HepG2 (cell line): ENCODE data around the gene CCDC167. TPM values are rescaled to one million over a fixed set of nuclear protein-coding genes. Genes with fewer than 3 reads are reported as not detected.

ENCODE experiments used
- ATAC-seq: fragments of 200-7000 bp; cut with Tn5 transposase; 3 replicates; pipeline ENCODE4 v1.9.1; 2020; ENCODE audit warnings: mild to moderate bottlenecking, moderate library complexity
- BruUV-seq: library from RNA; stranded (reverse); fragments of 400-500 nt; replicated peaks from 2 replicates; lab custom pipeline; 2021; lab: Mats Ljungman, UMichigan
- CTCF ChIA-PET: fragments of 300-600 bp; formaldehyde crosslinking; extraction: SDS; loops from one replicate; lab custom pipeline; 2021; ENCODE audit warnings: low total read pairs, inconsistent platforms, low intra/inter-chr PET ratio; lab: Yijun Ruan, JAX
- POLR2A ChIA-PET: fragments of 350-600 bp; sonication (Branson Sonifier 250); formaldehyde crosslinking; loops from one replicate; lab custom pipeline; 2020; ENCODE audit warnings: antibody characterized with exemption, inconsistent platforms; lab: Yijun Ruan, JAX
- DNase-seq: peaks from one replicate; pipeline ENCODE4 v3.0.0-alpha.2; 2015; ENCODE audit warnings: low spot score
- FAIRE-seq: peaks from 3 replicates; lab custom pipeline; 2011; peaks lifted over from hg19 to GRCh38; lab: Jason Lieb, UNC
- H2AFZ ChIP-seq: one replicate; pipeline ENCODE4 v1.6.1; 2011; ENCODE audit warnings: low read length, inconsistent platforms
- H3K27ac ChIP-seq: fragments of 300-600 bp; 3 replicates; pipeline ENCODE4 v1.8.0; 2011; ENCODE audit warnings: mixed run types, mild to moderate bottlenecking, mixed read lengths, low read length, inconsistent platforms; ENCODE audit not compliant: insufficient read depth; ENCODE audit errors: extremely low read length
- H3K27me3 ChIP-seq, 2 experiments: fragments of 200-600 bp in 1 of 2; 2 replicates in 1 of 2; 3 replicates in 1 of 2; pipeline versions ENCODE4 v1.6.0 to v1.8.0; 2011; ENCODE audit warnings: low read length in 2 of 2, mild to moderate bottlenecking in 2 of 2, moderate library complexity in 2 of 2, inconsistent platforms in 1 of 2; ENCODE audit not compliant: insufficient read depth in 2 of 2, control insufficient read depth in 1 of 2
- H3K36me3 ChIP-seq, 2 experiments: fragments of 200-600 bp in 1 of 2; replicated peaks in 1 of 2; 2 replicates in 1 of 2; 3 replicates in 1 of 2; pipeline versions ENCODE4 v1.5.1 to v1.8.0; 2011; ENCODE audit warnings: low read length in 2 of 2, inconsistent platforms in 1 of 2; ENCODE audit not compliant: insufficient read depth in 2 of 2, control insufficient read depth in 1 of 2
- H3K4me1 ChIP-seq: 2 replicates; pipeline ENCODE4 v1.5.1; 2012; ENCODE audit warnings: low read length, inconsistent platforms; ENCODE audit not compliant: insufficient read depth
- H3K4me2 ChIP-seq: 2 replicates; pipeline ENCODE4 v1.6.0; 2011; ENCODE audit warnings: low read depth, low read length, inconsistent platforms
- H3K4me3 ChIP-seq, 3 experiments: fragments of 200-600 bp in 1 of 3; sonication (generic), shearing (Covaris generic) in 1 of 3; replicated peaks in 1 of 3; 2 replicates each; pipeline ENCODE4 v1.5.1; 2011 to 2016; ENCODE audit warnings: low read length in 3 of 3, inconsistent platforms in 2 of 3, low read depth in 2 of 3, mild to moderate bottlenecking in 2 of 3, control low read depth in 1 of 3, mixed read lengths in 1 of 3; ENCODE audit not compliant: insufficient read depth in 1 of 3
- H3K79me2 ChIP-seq: one replicate; pipeline ENCODE4 v1.6.1; 2011; ENCODE audit warnings: low read length, inconsistent platforms; ENCODE audit not compliant: insufficient read depth
- H3K9ac ChIP-seq: 2 replicates; pipeline ENCODE4 v1.6.0; 2011; ENCODE audit warnings: mild to moderate bottlenecking, low read depth, low read length, inconsistent platforms; ENCODE audit not compliant: insufficient read depth
- H3K9me3 ChIP-seq: 2 replicates; pipeline ENCODE4 v1.5.1; 2012; ENCODE audit warnings: mild to moderate bottlenecking, low read length
- H4K20me1 ChIP-seq: 2 replicates; pipeline ENCODE4 v1.6.0; 2011; ENCODE audit warnings: inconsistent platforms, mild to moderate bottlenecking, low read length, moderate library complexity; ENCODE audit not compliant: insufficient read depth
- DR1 ChIP-seq: sonication (generic); formaldehyde crosslinking; IDR thresholded peaks from 2 replicates; pipeline ENCODE4 v1.8.0; 2021; ENCODE audit warnings: mild to moderate bottlenecking, missing genetic modification reagents, inconsistent platforms
- MED13 ChIP-seq: sonication (generic); formaldehyde crosslinking; IDR thresholded peaks from 2 replicates; pipeline ENCODE4 v1.5.0; 2020; ENCODE audit warnings: missing genetic modification reagents
- NFIC ChIP-seq: IDR thresholded peaks from 2 replicates; pipeline ENCODE4 v1.6.1; 2012; ENCODE audit warnings: mild to moderate bottlenecking, low read length, inconsistent platforms
- REXO4 ChIP-seq: sonication (generic); formaldehyde crosslinking; IDR thresholded peaks from 2 replicates; pipeline ENCODE4 v1.8.0; 2022; ENCODE audit warnings: missing genetic modification reagents, mild to moderate bottlenecking, borderline replicate concordance
- SALL2 ChIP-seq: sonication (generic); formaldehyde crosslinking; IDR thresholded peaks from 2 replicates; pipeline ENCODE4 v1.8.1; 2023; ENCODE audit warnings: mild to moderate bottlenecking, missing genetic modification reagents, inconsistent platforms
- THAP11 ChIP-seq: IDR thresholded peaks from 2 replicates; pipeline ENCODE4 v1.6.1; 2016; ENCODE audit warnings: missing biosample characterization, missing genetic modification reagents
- ZBTB10 ChIP-seq: sonication (generic); formaldehyde crosslinking; IDR thresholded peaks from 2 replicates; pipeline ENCODE4 v1.4.0; 2020; ENCODE audit warnings: missing genetic modification reagents, borderline replicate concordance
- ZNF121 ChIP-seq: sonication (generic); formaldehyde crosslinking; IDR thresholded peaks from 2 replicates; pipeline ENCODE4 v1.5.0; 2020; ENCODE audit warnings: mild to moderate bottlenecking, missing genetic modification reagents
- ZNF34 ChIP-seq: sonication (generic); formaldehyde crosslinking; IDR thresholded peaks from 2 replicates; pipeline ENCODE4 v1.4.0; 2020; ENCODE audit warnings: mild to moderate bottlenecking, missing genetic modification reagents, borderline replicate concordance
- ZNF503 ChIP-seq: sonication (generic); formaldehyde crosslinking; IDR thresholded peaks from 2 replicates; pipeline ENCODE4 v1.4.0; 2020; ENCODE audit warnings: missing genetic modification reagents
- ZNF558 ChIP-seq: sonication (generic); formaldehyde crosslinking; IDR thresholded peaks from 2 replicates; pipeline ENCODE4 v1.9.0; 2022; ENCODE audit warnings: mild to moderate bottlenecking, missing genetic modification reagents, borderline replicate concordance
- ZNF562 ChIP-seq: sonication (generic); formaldehyde crosslinking; IDR thresholded peaks from 2 replicates; pipeline ENCODE4 v1.8.0; 2022; ENCODE audit warnings: missing genetic modification reagents, borderline replicate concordance
- ZNF605 ChIP-seq: sonication (generic); formaldehyde crosslinking; IDR thresholded peaks from 2 replicates; pipeline ENCODE4 v1.8.0; 2022; ENCODE audit warnings: mild to moderate bottlenecking, missing genetic modification reagents
- ZNF644 ChIP-seq: IDR thresholded peaks from 2 replicates; pipeline ENCODE4 v1.6.1; 2016; ENCODE audit warnings: low read depth
- WGBS: methylation state at CpG from one replicate; pipeline ENCODE4 v1.1.6; 2017; ENCODE audit warnings: low lambda C conversion rate; 5-methylcytosine and 5-hydroxymethylcytosine counted together
- in situ Hi-C: cut with HindIII; loops from 2 replicates; pipeline ENCODE4 v1.10.0; 2017; ENCODE audit warnings: low pct_unique_long_range_greater_than_20kb; ENCODE audit not compliant: extremely low pct_ligation_motif_present
- intact Hi-C: fragments of 100-400 bp; cut with micrococcal nuclease; formaldehyde crosslinking; loops from one replicate; pipeline ENCODE4 v1.10.0; 2022; ENCODE audit not compliant: unreplicated experiment
- polyA plus RNA-seq, 8 experiments: library from polyadenylated mRNA; depleted of rRNA in 3 of 8; stranded (reverse) in 7 of 8; unstranded in 1 of 8; fragments of >200 nt; fragmentation: Illumina TruSeq in 4 of 8; extraction: Trizol in 4 of 8; gene quantifications; 2 replicates each; pipeline versions ENCODE4 v1.2.1 to v1.2.3, GENCODE V29; 2011 to 2016; ENCODE audit warnings: low read depth in 4 of 8, missing spikeins in 1 of 8, mixed read lengths in 1 of 8; ENCODE audit not compliant: insufficient read depth in 1 of 8
- total RNA-seq, 5 experiments: library from RNA; depleted of rRNA; stranded (reverse); fragments of >200 nt; fragmentation: Illumina TruSeq; extraction: Trizol; gene quantifications; 2 replicates each; pipeline ENCODE4 v1.2.3, GENCODE V29; 2016; ENCODE audit warnings: low read depth in 1 of 5
- TF ChIP-seq, protein P1 (sequence below): sonication (generic); formaldehyde crosslinking; IDR thresholded peaks from 2 replicates; pipeline ENCODE4 v1.5.0; 2020; ENCODE audit warnings: missing genetic modification reagents
- TF ChIP-seq, protein P2 (sequence below): sonication (generic); formaldehyde crosslinking; IDR thresholded peaks from 2 replicates; pipeline ENCODE4 v1.5.0; 2020; ENCODE audit warnings: missing genetic modification reagents
- TF ChIP-seq, protein P3 (sequence below): conservative IDR thresholded peaks from 2 replicates; pipeline ENCODE4 v1.6.1; 2018; ENCODE audit warnings: missing genetic modification reagents

The CCDC167 gene
- total and polyA plus RNA-seq, 2 of the 13 experiments (the other 11 are each of a cell fraction or from before 2014, with no cell fraction given): 48.4 to 66.8 TPM

DNA sequence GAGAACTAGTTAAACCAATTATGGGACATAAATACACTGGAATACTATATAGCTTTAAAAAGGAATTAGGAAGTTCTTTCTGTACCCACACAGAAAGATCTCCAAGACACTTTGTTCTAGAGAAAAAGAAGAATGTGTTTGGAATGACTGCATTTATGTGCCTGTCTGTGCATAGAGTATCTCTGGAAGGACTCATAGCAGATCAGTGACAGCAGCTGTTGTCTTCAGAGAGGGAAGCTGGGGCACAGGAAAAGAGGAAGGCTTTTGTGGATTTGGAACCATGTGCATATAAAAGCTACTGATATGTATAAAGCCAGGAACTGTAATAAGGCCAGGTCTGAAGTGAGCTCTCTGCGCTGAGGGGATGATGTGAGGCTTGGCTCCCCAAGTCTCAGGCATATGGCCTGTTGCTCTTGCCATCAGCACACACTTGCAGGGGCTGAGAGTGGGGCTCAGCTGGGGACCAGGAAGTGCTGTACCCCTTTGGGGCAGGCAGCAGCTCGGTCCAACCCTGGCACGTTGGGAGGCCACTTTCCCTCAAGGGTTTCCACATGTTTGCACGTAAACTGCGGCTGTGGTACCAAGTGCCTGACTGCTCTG is 31.8 kb upstream of the CCDC167 start (continued):
- TF ChIP-seq ZNF503 (no peak), REXO4 (CRISPR knock-in tag) (no peak), SALL2 (CRISPR knock-in tag) (no peak), ZNF558 (CRISPR knock-in tag) (no peak), DR1 (CRISPR knock-in tag) (no peak), ZNF644 (CRISPR knock-in tag) (no peak), ZNF121 (no peak), MED13 (CRISPR knock-in tag) (no peak), ZNF34 (no peak)
- TF ChIP-seq, all 625 proteins: peak for 0

GRCh38 chr6:37531026-37531425 is 31.3 kb upstream of the CCDC167 start:
- no TSS peak for BruUV-seq
- intact Hi-C loops (no loop called here), in situ Hi-C loops (no loop called here)
- Histone ChIP-seq H3K27ac (no peak overlapping the region), H3K4me2 (no peak overlapping the region), H3K27me3 (peaks cover 0 to 14% of the 10 kb centered on the region in 2 experiments; a peak in 3 of 5 replicates), H2AFZ (no peak overlapping the region), H3K4me1 (no peaks in the 10 kb centered on the region), H3K79me2 (no peaks in the 10 kb centered on the region), H3K9ac (no peak overlapping the region), H3K9me3 (no peaks in the 10 kb centered on the region), H3K4me3 (no peak overlapping the region), H4K20me1 (no peaks in the 10 kb centered on the region; the same call in 1 of the 2 replicates), H3K36me3 (no peaks in the 10 kb centered on the region)
- WGBS: 42% methylated on average over 4 of the region's 4 CpGs
- ATAC-seq: no peak
- ChIA-PET CTCF (no interaction called here), POLR2A (no interaction called here)
- FAIRE-seq: no peak
- DNase-seq: no peak
- TF ChIP-seq, protein P1, sequence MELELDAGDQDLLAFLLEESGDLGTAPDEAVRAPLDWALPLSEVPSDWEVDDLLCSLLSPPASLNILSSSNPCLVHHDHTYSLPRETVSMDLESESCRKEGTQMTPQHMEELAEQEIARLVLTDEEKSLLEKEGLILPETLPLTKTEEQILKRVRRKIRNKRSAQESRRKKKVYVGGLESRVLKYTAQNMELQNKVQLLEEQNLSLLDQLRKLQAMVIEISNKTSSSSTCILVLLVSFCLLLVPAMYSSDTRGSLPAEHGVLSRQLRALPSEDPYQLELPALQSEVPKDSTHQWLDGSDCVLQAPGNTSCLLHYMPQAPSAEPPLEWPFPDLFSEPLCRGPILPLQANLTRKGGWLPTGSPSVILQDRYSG (CRISPR knock-in tag): no peak
- TF ChIP-seq NFIC (no peak), ZNF562 (CRISPR knock-in tag) (no peak), THAP11 (no peak), ZBTB10 (CRISPR knock-in tag) (no peak), ZNF605 (no peak)
- TF ChIP-seq, protein P2, sequence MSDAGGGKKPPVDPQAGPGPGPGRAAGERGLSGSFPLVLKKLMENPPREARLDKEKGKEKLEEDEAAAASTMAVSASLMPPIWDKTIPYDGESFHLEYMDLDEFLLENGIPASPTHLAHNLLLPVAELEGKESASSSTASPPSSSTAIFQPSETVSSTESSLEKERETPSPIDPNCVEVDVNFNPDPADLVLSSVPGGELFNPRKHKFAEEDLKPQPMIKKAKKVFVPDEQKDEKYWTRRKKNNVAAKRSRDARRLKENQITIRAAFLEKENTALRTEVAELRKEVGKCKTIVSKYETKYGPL (CRISPR knock-in tag): no peak
- TF ChIP-seq, protein P3, sequence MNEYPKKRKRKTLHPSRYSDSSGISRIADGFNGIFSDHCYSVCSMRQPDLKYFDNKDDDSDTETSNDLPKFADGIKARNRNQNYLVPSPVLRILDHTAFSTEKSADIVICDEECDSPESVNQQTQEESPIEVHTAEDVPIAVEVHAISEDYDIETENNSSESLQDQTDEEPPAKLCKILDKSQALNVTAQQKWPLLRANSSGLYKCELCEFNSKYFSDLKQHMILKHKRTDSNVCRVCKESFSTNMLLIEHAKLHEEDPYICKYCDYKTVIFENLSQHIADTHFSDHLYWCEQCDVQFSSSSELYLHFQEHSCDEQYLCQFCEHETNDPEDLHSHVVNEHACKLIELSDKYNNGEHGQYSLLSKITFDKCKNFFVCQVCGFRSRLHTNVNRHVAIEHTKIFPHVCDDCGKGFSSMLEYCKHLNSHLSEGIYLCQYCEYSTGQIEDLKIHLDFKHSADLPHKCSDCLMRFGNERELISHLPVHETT (CRISPR knock-in tag): no peak
